Effector CD4-positive, alpha-beta T cell (primary cell): ENCODE data around the gene ARHGAP32.

ENCODE experiments used
- DNase-seq: peaks from one replicate; pipeline ENCODE4 v3.0.0-alpha.2; 2020

Gene ARHGAP32

GRCh38 chr11:128946648-128947047 lies 245.5 kb downstream of the ARHGAP32 start:
- no peak for DNase-seq

DNA sequence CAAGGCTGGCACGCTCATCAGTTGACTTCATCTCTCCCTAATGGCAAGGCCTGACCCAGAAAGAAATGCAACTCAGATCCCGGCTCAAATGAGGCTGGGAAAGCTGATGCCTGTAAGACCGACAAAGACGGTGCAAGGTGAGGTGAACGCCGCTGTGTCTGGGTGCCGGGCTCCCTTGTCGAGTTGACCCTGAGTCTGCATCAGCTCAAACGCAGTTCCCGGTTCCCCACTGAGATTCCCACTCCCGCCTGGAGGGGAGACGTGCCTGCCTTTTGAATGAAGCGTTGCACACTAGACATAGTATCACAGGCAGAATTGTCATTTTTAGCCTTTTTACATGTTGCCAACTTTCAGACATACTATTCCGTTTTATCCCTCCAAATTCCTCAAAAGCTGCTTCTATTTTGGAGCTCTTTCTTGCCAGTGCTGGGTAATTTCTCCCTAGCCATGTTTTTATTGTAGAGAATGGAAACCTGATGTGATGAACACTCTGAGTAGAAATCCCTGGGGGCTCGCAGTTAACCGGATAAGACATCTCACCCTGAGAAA lies 248.6 kb downstream of the ARHGAP32 start:
- DNase-seq: no peak

DNA sequence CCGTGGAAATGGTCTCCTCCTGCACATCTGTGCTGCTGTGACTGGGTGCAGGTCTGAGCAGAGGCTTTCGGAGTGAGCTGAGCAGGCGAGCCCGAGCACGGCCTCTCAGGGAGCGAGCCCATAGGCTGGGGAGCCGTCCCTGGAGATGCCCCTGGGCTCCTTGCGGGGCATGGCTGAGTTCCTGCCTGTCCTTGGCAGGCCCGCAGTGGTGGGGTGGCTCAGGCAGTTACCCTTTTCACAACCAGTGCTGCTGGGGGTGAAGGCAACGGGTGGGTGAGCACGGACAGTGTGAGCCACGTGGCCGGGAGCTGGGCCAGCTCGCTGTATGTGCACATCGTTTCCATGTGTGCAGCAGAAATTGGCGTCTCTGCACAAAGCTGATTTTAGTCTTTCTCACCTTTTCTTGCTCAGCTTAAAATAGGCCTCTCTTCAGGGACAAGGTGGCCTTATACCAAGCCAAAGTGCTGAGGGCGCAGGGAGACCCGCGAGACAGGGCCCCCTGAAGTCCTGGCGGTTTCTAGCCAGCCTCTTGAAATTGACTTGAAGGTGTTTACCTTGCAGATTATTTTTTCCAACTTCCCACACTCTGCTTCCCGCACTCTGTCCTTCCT lies 249.2 kb downstream of the ARHGAP32 start, which contains the start of gene TP53AIP1:
TP53AIP1 (minus strand) TSS at position 55 of the 611 bp plus-strand sequence. CDS start 5,053 bp downstream, outside the sequence.
- DNase-seq: no peak

GRCh38 chr11:128942272-128942612 lies 249.9 kb downstream of the ARHGAP32 start:
- no peak for DNase-seq

- DNase-seq: no peak
Observed at GRCh38 chr11:128941573-128942271, 250.4 kb downstream of the ARHGAP32 start.

- DNase-seq: no peak
Observed at GRCh38 chr11:128941110-128941509, 251.0 kb downstream of the ARHGAP32 start.

- no peak for DNase-seq
Observed at GRCh38 chr11:128940603-128941002, 251.5 kb downstream of the ARHGAP32 start.

DNA sequence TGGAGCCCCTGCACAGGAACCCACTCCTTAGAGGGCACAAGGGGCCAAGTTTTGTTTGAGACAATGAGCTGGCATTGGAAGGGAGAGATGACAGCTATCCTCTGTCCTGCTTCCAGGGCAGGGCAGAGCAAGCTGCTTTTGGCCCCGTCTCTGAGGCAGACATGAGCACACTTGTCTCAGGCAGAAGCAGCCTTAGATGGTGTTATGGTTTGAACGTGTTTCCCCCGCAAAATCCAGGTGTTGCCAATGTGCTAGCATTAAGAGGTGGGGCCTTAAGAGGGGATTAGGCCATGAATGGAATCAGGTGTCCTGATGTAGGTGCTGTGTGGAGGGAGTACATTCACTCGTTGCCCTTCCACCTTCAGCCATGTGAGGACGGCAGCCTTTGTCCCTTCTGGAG lies 252.0 kb downstream of the ARHGAP32 start:
- no peak for DNase-seq

GRCh38 chr11:128939591-128939990 lies 252.5 kb downstream of the ARHGAP32 start:
- no peak for DNase-seq

- DNase-seq: no peak
Observed at GRCh38 chr11:128938156-128938885, 253.8 kb downstream of the ARHGAP32 start.

DNA sequence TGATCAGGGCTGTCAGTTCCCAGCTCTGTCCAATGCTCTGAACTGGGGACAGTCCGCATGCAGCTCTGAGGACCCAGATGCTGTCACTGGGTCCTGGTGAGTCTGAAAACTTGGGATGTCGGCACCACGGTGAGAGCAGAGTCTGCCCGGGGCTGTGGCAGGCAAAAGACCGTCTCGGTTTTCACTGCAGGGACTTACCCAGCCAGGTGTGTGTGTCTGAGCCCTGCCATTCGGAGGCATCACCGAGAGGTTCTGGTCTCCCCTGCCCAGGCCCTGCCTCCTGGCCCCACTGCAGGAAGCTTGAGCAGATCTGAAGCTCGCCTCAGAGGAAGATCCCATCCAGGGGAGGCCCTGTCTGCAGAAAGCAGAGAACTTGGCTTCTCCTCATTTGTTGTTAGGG lies 254.6 kb downstream of the ARHGAP32 start:
- DNase-seq: no peak

- no peak for DNase-seq
Observed at GRCh38 chr11:128936606-128937251, 255.4 kb downstream of the ARHGAP32 start.

DNA sequence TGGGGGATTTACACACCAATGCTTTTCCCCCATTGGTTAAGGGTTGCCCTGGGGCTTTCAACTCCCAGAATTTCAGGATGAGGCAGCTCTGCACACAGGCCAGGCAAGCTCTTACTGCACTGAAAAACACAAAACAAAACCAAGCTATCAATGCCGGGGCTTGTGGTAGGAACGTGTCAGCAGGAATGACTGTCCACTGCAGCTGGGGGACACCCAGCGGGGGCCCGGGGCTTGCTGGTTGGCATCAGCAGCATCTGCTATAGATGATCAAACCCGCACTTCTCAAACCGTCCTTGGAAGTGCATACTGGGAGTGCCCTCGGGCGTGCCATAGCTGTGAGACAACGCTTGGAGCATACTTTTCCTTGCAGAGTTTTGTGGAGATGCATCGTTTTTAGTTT lies 257.2 kb downstream of the ARHGAP32 start:
- no peak for DNase-seq

DNA sequence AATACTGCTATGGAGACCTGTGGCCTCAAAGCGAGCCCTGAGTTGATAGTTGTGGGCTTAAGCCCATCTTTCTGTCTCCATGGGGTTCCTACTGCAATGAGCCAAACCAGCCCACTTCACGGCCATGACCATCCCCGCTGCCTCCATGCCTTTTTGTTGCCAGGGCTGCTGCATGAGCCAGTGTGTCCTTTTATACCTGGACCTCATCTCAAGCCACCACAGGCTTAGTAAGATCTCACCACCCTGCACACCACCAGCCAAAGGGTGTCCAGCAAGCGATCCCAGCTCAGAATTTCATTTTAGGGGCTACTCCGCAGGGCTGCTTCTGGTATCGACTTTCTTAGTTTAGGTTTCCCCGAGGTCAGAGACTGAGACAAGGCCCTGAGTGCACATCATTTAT lies 257.8 kb downstream of the ARHGAP32 start:
- DNase-seq: no peak

GRCh38 chr11:128933481-128934178 lies 258.5 kb downstream of the ARHGAP32 start:
- DNase-seq: no peak

DNA sequence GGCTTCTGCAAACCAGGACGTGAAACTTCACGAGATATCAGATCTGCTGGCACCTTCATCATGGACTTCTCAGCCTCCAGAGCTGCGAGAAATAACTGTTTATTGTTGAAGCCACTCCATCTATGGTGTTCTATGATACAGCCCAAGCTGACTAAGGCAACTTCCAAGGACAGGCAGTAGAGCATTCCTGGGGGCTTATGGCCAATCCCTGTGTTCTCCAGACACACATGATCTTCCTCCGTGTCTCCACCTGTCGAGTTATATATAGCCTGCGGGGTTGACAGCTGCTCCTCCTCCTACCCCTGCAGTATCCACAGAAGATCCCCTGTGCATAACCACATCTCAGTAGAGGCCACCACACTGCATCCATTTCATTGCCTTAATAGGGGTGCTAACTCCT lies 260.5 kb downstream of the ARHGAP32 start:
- DNase-seq: no peak

DNA sequence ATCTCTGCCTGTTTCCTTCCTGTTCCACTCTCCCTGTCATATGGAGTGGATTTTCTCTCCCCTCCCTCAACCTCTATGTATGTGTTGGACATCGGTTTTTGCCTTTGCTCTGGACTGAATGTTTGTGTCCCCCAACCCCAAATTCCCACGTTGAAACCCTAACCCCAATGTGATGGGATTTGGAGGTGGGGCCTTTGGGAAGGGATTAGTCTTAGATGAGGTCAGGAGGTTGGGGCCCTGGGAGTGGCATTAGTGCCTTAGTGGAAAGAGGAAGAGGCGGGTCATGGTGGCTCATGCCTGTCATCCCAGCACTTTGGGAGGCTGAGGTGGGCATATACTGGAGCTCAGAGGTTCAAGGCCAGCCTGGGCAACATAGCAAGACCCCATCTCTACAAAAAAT lies 261.1 kb downstream of the ARHGAP32 start:
- no peak for DNase-seq

GRCh38 chr11:128929991-128930390 lies 262.1 kb downstream of the ARHGAP32 start:
- no peak for DNase-seq

DNA sequence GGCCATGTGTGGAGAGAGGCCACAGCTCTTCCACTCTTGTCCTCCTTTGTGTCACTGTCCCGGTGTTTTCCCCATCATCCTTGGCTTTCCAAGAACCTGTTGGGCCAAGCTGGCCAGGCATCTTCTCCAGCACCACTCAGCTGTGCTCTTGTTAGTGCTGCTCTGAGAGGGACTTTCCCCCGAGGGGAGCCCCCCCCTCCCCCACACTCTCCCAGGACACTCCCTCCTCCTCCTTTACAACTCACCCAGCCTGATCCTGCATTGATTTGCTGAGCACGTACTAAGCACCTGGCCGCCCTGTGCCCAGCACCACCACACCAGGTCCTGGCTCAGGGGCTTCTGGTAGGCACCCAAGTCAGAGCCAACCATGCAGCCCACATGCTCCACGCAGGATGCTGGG lies 262.7 kb downstream of the ARHGAP32 start:
- no peak for DNase-seq

- DNase-seq: no peak
Observed at GRCh38 chr11:128928400-128928799, 263.7 kb downstream of the ARHGAP32 start.

DNA sequence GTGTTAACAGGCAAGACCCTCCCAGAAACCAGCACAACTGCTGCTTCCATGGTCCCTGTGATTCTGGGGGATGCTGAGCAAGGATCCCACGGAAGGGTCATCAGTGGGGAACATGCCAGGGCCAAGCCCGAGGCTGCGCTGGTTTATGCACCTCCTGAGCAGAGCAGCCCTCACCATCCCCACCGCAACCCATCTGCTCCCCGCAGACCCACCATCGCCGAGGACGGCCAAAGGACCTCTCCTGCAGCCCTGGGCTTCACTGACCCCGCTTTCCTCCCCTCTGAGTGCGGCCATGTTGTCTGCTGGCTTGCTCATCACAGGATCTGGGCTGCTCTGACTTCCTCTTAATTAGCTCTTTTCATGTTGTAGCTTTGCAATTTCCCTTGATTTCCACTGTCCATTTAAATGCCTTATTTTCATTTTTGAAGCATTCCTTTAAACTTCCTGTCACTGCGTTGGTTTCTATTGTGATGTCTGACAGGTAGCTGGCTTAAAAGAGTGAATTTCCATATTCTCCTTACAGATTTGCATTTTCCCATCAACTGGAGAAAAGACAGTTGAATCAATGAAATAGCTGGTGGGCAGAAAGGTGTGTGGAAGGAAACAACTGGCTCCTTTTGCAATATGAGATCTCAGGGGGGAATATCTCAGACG lies 264.3 kb downstream of the ARHGAP32 start:
- DNase-seq: no peak

DNA sequence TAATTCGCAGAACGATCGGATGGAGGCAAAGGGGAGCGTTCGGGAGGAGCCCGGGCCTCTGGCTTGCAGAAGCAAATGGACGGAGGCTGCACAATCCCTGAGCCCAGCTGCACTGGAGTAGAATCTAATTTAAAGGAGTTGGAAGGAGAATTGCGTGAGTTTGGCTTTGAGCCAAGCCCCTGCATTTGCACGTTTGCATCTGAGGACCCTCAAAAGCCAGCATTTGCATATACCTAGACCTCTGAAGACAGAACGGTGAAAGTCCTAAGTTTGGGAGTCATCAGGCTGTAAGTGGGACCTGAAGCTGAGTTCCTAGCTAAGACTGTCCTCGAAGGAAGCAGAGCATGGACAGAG lies 265.0 kb downstream of the ARHGAP32 start:
- no peak for DNase-seq
